WI38 (cell line): ENCODE measurements around the gene SLC6A2.

ENCODE experiments used
- H3K4me3 ChIP-seq: 2 replicates; pipeline ENCODE4 v1.5.1; 2011; ENCODE audit warnings: low read depth, mild to moderate bottlenecking, control low read depth, low read length
- TF ChIP-seq, protein P1 (sequence below): IDR thresholded peaks from 2 replicates; pipeline ENCODE4 v1.5.1; 2012; ENCODE audit warnings: low read depth, mild to moderate bottlenecking, control low read depth, low read length

The SLC6A2 gene

DNA sequence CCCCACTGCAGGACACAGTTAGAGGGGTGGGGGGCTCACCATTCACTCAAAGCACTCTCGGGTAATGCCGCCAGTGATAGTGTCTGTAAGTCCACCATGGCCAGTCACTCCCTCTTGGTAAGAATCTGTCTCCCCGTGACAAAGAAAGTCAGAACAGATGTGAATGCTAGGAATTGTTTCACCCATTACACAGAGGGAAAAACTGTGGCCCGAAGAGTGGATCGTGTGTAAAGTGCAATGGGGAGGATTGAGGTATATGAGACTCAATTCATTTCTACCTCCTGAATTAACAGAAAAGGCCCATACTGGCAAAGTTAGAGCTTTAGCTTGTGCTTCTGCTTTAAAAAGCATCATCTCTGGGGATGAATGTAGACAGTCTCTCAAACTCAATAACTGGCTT, 17.5 kb upstream of the SLC6A2 start:
- TF ChIP-seq, protein P1, sequence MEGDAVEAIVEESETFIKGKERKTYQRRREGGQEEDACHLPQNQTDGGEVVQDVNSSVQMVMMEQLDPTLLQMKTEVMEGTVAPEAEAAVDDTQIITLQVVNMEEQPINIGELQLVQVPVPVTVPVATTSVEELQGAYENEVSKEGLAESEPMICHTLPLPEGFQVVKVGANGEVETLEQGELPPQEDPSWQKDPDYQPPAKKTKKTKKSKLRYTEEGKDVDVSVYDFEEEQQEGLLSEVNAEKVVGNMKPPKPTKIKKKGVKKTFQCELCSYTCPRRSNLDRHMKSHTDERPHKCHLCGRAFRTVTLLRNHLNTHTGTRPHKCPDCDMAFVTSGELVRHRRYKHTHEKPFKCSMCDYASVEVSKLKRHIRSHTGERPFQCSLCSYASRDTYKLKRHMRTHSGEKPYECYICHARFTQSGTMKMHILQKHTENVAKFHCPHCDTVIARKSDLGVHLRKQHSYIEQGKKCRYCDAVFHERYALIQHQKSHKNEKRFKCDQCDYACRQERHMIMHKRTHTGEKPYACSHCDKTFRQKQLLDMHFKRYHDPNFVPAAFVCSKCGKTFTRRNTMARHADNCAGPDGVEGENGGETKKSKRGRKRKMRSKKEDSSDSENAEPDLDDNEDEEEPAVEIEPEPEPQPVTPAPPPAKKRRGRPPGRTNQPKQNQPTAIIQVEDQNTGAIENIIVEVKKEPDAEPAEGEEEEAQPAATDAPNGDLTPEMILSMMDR = no peak
- no peak overlapping the region for H3K4me3 ChIP-seq

DNA sequence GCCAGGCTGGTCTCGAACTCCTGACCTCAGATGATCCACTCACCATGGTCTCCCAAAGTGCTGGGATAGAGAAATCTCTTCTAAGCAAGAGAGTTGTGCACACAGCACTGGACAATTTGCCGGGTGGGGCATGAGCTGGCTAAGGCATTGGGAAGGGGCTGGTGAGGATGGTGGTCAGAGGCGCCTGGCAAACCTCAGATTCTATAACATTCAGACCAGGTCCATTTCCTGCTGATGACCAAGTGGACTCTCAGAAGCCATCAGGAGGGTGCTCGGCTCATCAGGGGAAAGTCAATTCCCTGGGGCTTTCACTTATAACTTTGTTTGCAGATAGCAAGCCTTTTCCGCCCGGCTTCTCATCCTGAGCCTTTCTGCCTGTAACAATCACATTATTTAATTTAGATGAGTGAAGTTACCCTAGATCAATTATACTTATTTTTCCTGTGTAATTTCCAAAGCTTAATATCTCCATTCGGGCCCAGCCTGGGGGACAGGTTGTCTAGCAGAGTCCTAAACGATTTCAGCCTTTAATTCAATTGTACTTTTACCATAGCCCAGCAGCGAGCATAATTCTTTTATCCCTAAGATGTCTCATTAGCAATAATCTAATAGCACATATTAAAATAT, 15.0 kb upstream of the SLC6A2 start:
- TF ChIP-seq, protein P1 = no peak
- H3K4me3 ChIP-seq = no peak overlapping the region

DNA sequence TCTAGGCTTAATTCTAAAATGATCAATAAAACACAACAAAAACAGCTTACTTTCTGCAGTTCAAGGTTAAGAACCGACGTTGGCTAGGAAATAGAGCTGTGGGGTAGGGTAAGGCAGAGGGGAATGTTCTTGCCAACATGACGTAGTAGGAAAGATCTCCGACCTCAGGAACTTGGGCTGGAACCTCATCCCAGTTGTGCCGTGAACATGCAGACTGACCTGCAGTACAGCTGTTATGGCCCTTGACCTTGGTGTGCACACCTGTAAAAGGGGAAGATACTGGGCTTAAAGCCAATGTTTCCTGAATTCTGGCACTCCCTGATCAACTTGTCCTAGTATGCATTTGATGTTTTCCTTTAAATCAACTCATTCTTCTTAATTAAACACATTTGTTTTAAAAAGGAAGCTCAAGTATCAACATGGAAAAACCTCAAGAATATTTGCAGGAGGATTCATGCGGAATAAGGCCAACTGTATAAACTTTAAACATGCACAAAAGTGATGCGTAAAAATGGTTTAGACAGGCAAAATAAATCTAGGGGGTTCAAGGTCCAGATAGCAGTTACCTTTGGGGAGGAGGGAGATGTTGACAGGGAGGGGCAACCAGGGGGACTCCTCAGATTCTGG, 14.2 kb upstream of the SLC6A2 start:
- no peak overlapping the region for H3K4me3 ChIP-seq
- TF ChIP-seq, protein P1 = no peak

DNA sequence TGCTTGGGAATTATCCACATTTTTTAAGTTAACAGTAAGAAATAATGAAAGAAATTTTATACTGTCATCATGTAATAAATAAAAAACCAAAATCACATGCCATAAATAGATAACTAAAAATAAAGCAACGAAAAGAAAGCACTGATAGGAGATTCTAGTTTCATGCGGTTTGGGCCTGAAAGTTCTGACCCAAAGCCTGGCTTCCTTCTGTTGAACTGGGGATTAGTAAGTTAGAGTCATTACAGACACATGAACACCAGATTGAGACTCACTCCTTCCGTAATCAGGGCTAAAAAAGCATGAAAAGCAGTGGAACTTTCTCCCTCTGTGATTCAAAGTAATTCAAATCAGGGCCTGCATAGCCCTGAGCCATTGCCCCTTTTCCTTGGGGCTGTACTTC, 13.2 kb upstream of the SLC6A2 start:
- no peak overlapping the region for H3K4me3 ChIP-seq

DNA sequence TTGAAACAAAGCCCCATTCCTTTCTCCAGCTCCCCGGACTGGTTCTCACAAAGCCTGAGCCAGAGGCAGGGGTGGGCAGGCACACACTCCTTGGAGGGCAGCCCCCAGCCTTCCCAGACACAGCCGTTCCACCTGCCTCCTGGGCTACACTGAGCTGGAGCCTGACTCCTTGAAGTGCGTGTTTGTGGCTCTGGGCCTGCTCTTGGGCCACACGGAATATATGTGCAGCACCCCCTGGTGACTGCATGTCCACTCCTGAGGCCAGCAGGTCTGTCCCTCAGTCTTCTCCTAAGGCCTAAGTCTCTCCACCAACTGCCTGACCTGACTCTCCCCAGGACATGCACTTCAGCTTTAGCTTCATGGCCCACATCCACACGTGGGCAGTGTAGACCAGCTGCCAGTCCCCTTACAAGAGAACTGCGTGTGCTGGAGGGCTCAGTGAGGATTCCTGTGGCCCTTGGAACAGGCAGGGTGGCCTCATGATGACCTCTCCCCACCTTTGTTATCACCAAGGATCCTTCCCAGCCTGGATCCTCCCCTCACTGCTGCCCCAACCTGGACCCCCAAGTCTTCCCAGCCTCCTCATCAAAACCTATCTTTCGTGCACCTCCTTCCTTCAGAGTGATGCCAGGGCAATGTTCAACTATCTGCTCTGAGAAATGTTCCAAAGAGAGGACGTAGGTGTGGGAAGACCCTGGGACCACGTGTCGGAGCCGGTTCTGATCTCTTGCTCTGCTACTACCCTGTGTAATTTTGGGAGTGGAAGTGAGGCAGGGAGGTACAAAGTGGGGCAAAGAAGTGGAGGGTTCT, 12.4 kb upstream of the SLC6A2 start:
- TF ChIP-seq, protein P1 = no peak; the same call in 1 of the 2 replicates
- no peak overlapping the region for H3K4me3 ChIP-seq

More for the DNA sequence above, 13.2 kb upstream of the SLC6A2 start:
- TF ChIP-seq, protein P1 = no peak

DNA sequence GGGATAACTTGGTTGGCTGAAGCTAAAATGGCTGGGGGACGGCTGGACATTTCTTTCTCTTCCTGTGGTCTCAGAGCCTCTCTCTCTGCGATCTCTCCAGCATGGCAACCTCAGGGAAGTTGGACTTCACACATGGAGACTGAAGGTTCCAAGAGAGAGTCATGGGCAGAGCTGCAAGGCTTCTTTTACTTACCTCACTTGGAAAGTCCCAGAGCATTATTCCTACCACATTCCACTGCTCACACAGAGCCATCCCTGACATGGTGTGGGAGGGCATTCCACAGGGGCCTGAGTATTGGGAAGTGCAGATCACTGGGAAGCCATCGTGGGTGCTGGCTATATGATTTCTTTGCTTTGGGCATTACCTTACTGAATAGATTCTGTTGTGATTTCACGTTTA, 9.8 kb upstream of the SLC6A2 start:
- TF ChIP-seq, protein P1 = no peak
- no peak overlapping the region for H3K4me3 ChIP-seq

DNA sequence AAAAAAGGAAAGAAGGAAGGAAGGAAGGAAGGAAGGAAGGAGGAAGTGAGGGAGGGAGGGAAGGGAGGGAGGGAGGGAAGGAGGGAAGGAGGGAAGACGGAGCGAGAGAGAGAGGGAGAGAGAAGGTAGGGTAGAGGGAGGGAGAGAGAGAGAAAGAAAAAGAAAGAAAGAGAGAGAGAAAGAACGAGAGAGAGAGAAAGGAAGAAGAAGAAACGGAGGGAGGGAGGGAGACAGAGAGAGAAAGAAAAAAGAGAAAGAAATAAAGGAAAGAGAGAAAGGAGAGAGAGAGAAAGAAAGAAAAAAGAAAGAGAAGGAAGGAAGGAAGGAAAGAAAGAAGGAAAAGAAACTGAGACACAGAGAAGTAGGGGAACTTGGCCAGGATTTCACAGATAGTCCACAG, 8.4 kb upstream of the SLC6A2 start:
- H3K4me3 ChIP-seq = no peak overlapping the region
- TF ChIP-seq, protein P1 = no peak
